ENCODE results near the gene FAM120AOS. TPM values are rescaled to one million over a fixed set of nuclear protein-coding genes. Genes with fewer than 3 reads are reported as not detected.

Gene FAM120AOS
- polyA plus RNA-seq, 1 experiment: 34.3 TPM

GRCh38 chr9:93456022-93456421, 2.6 kb upstream of the FAM120AOS start:
- DNase-seq (ENCODE audit: low read depth): no peak
- H3K27me3 ChIP-seq (ENCODE audit: control insufficient read depth, insufficient read depth, low read length): no peaks in the 10 kb centered on the region
- no peaks in the 10 kb centered on the region for H3K36me3 ChIP-seq (ENCODE audit: control insufficient read depth, insufficient read depth, low read length)
- no peak for TF ChIP-seq CTCF (IDR thresholded peaks at IDR 0.05; ENCODE audit: insufficient read depth, low read depth, low read length)
- ChIA-PET CTCF (no interaction called here), POLR2A (interaction anchor here (0.5 kb wide), 1 partner anchor 13 kb away, joined by 3 read pairs; no protein-coding TSS in a partner anchor)
- H3K4me3 ChIP-seq (ENCODE audit: low read depth, low read length): no peak overlapping the region

- TF ChIP-seq CTCF (IDR thresholded peaks at IDR 0.05; ENCODE audit: insufficient read depth, low read depth, low read length): no peak
- peak overlapping the region; percentile 90 for H3K4me3 ChIP-seq (ENCODE audit: low read depth, low read length)
- DNase-seq (ENCODE audit: low read depth): no peak
- no peaks in the 10 kb centered on the region for H3K27me3 ChIP-seq (ENCODE audit: control insufficient read depth, insufficient read depth, low read length)
- ChIA-PET CTCF (interaction anchor here (1.9 kb wide), 1 partner anchor 114 kb away, joined by 8 read pairs; no protein-coding TSS in a partner anchor), POLR2A (no interaction called here)
- peaks cover 3% of the 10 kb centered on the region; the same call in 1 of the 2 replicates for H3K36me3 ChIP-seq (ENCODE audit: control insufficient read depth, insufficient read depth, low read length)
These were observed 703 bp downstream of the FAM120AOS start for GRCh38 chr9:93452710-93453046.

- POLR2A ChIA-PET: no interaction called here
- no peak for DNase-seq (ENCODE audit: low read depth)
- CTCF ChIA-PET: interaction anchor here (1.2 to 1.9 kb wide), 2 partner anchors 11 to 115 kb away, joined by 4 to 8 read pairs; no protein-coding TSS in a partner anchor
- Histone ChIP-seq H3K27me3 (ENCODE audit: control insufficient read depth, insufficient read depth, low read length) (no peaks in the 10 kb centered on the region), H3K4me3 (ENCODE audit: low read depth, low read length) (peak overlapping the region; percentile 90), H3K36me3 (ENCODE audit: control insufficient read depth, insufficient read depth, low read length) (peaks cover 6% of the 10 kb centered on the region)
- TF ChIP-seq CTCF (IDR thresholded peaks at IDR 0.05; ENCODE audit: insufficient read depth, low read depth, low read length): no peak
These were observed 1.3 kb downstream of the FAM120AOS start for GRCh38 chr9:93451849-93452709.

- DNase-seq (ENCODE audit: low read depth): no peak
- ChIA-PET CTCF (interaction anchor here (1.2 kb wide), 2 partner anchors 12 to 115 kb away, joined by 4 to 5 read pairs; no protein-coding TSS in a partner anchor), POLR2A (no interaction called here)
- peaks cover 11% of the 10 kb centered on the region for H3K36me3 ChIP-seq (ENCODE audit: control insufficient read depth, insufficient read depth, low read length)
- TF ChIP-seq CTCF (IDR thresholded peaks at IDR 0.05; ENCODE audit: insufficient read depth, low read depth, low read length): no peak
- H3K4me3 ChIP-seq (ENCODE audit: low read depth, low read length): peak within 1 kb of the TSS; percentile 90
- H3K27me3 ChIP-seq (ENCODE audit: control insufficient read depth, insufficient read depth, low read length): no peaks in the 10 kb centered on the region
These were observed 2.2 kb downstream of the FAM120AOS start, which contains the start of gene FAM120A for GRCh38 chr9:93450945-93451815. TSS of gene FAM120A (plus strand) at chr9:93451685. CDS start at chr9:93451916, 231 bp downstream.

GRCh38 chr9:93447655-93448054, 5.7 kb downstream of the FAM120AOS start:
- TF ChIP-seq CTCF (IDR thresholded peaks at IDR 0.05; ENCODE audit: insufficient read depth, low read depth, low read length): no peak
- Histone ChIP-seq H3K27me3 (ENCODE audit: control insufficient read depth, insufficient read depth, low read length) (no peaks in the 10 kb centered on the region), H3K4me3 (ENCODE audit: low read depth, low read length) (no peak overlapping the region), H3K36me3 (ENCODE audit: control insufficient read depth, insufficient read depth, low read length) (peaks cover 11% of the 10 kb centered on the region)
- ChIA-PET POLR2A (no interaction called here), CTCF (no interaction called here)
- DNase-seq (ENCODE audit: low read depth): no peak
